ENCODE measurements around the gene HPSE2. TPM values are rescaled to one million over a fixed set of nuclear protein-coding genes. Genes with fewer than 3 reads are reported as not detected.

Gene HPSE2
- total and polyA plus RNA-seq, 2 donors (not counting 1 experiment from before 2014, with no cell fraction given) = not detected

DNA sequence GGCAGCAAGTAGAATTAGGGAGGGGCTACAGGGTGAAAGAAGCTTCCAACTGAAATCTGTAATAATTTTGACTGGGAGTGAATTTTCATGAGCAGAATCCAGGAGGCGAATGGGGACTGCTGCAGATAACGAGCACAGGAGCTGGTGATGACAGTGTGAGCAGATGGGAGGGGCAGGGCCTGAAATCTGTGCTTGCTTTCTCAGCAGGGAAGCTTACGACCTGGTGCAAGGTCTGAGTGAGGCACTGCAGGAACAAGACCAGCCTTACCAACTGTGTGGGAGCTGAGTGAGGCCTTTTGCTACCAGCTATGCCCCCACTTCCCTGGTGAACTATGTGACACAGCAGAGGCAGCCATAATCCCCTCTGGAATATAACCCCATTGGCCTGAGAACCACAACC, 109.8 kb downstream of the HPSE2 start:
- intact Hi-C loops (cut with micrococcal nuclease) = no loop called here
- H3K27ac Mint-ChIP-seq = no peak overlapping the region
- no peaks in the 10 kb centered on the region for H3K4me1 Mint-ChIP-seq

DNA sequence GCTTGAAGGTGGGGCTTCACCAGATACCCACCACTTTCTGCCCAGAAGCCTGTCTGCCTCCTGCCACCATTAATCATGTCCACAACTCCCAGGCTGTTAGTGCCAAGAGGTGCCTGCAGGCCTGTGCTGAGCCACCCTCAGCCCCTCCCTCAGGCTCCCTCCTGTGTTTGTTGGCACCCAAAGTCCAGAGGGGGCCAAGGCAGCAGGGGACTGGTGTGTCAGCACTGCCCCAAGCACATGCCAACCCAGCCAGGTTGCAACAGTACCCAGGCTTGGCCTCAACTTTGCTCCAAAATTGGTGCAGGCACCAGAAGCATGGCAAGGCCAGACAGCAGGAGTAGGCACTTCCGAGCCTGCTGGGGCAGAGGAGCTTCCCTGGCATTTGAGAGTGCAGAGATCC, 111.3 kb downstream of the HPSE2 start:
- DNase-seq (no peak), ATAC-seq (ENCODE audit: low read depth) (no peak)
- peaks cover 17% of the 10 kb centered on the region for H3K9me3 Mint-ChIP-seq (ENCODE audit: insufficient read depth)
- Histone ChIP-seq H3K27ac (ENCODE audit: low read length in 2 of 2) (no peak overlapping the region), H3K4me3 (ENCODE audit: control extremely low read depth in 1 of 5, extremely low read depth in 1 of 5, insufficient read depth in 1 of 5, low read depth in 2 of 5, low read length in 4 of 5) (no peak overlapping the region), H3K27me3 (replicated peaks in 1 of 4; ENCODE audit: control extremely low read depth in 1 of 4, control insufficient read depth in 3 of 4, insufficient read depth in 4 of 4, low read length in 3 of 4) (peaks cover 0 to 4% (median 0%) of the 10 kb centered on the region in 4 experiments), H4K20me1 (ENCODE audit: control insufficient read depth, insufficient read depth, low read length, poor library complexity, severe bottlenecking) (no peaks in the 10 kb centered on the region), H3K36me3 (replicated peaks in 1 of 2; ENCODE audit: control extremely low read depth in 1 of 2, control insufficient read depth in 1 of 2, extremely low read depth in 1 of 2, insufficient read depth in 2 of 2, low read length in 1 of 2) (no peaks in the 10 kb centered on the region), H2AFZ (ENCODE audit: insufficient read depth, low read depth, low read length, poor library complexity, severe bottlenecking) (no peak overlapping the region), H3K9ac (ENCODE audit: low read length) (no peak overlapping the region), H3K4me1 (ENCODE audit: control insufficient read depth in 2 of 2, insufficient read depth in 2 of 2, low read length in 2 of 2) (no peaks in the 10 kb centered on the region), H3K9me3 (ENCODE audit: control extremely low read depth in 1 of 3, control insufficient read depth in 2 of 3, insufficient read depth in 1 of 3, low read length in 2 of 3) (peaks cover 0 to 17% (median 2%) of the 10 kb centered on the region in 3 donors), H3K79me2 (ENCODE audit: control insufficient read depth, insufficient read depth, low read length) (no peaks in the 10 kb centered on the region), H3K4me2 (replicated peaks; ENCODE audit: low read depth, low read length, poor library complexity, severe bottlenecking) (no peak overlapping the region)
- H3K27ac Mint-ChIP-seq = no peak overlapping the region
- POLR2A ChIA-PET = no interaction called here
- no peaks in the 10 kb centered on the region for H3K4me1 Mint-ChIP-seq
- H3K4me3 Mint-ChIP-seq = no peak overlapping the region
- TF ChIP-seq EZH2 (IDR thresholded peaks at IDR 0.05; ENCODE audit: borderline replicate concordance, insufficient read depth, low read depth, low read length, poor library complexity, severe bottlenecking) = no peak
- TF ChIP-seq, protein P1, sequence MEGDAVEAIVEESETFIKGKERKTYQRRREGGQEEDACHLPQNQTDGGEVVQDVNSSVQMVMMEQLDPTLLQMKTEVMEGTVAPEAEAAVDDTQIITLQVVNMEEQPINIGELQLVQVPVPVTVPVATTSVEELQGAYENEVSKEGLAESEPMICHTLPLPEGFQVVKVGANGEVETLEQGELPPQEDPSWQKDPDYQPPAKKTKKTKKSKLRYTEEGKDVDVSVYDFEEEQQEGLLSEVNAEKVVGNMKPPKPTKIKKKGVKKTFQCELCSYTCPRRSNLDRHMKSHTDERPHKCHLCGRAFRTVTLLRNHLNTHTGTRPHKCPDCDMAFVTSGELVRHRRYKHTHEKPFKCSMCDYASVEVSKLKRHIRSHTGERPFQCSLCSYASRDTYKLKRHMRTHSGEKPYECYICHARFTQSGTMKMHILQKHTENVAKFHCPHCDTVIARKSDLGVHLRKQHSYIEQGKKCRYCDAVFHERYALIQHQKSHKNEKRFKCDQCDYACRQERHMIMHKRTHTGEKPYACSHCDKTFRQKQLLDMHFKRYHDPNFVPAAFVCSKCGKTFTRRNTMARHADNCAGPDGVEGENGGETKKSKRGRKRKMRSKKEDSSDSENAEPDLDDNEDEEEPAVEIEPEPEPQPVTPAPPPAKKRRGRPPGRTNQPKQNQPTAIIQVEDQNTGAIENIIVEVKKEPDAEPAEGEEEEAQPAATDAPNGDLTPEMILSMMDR (IDR thresholded peaks at IDR 0.05) = no peak
- 82% methylated on average over 1 of the region's 1 CpG for WGBS (ENCODE audit: insufficient coverage)
- CTCF ChIA-PET = no interaction called here
- H3K27me3 Mint-ChIP-seq = peaks cover 15% of the 10 kb centered on the region
- intact Hi-C loops (cut with micrococcal nuclease) = no loop called here

More for the DNA sequence above, 109.8 kb downstream of the HPSE2 start:
- TF ChIP-seq, protein P1 (IDR thresholded peaks at IDR 0.05) = no peak
- no peak for TF ChIP-seq EZH2 (IDR thresholded peaks at IDR 0.05; ENCODE audit: borderline replicate concordance, insufficient read depth, low read depth, low read length, poor library complexity, severe bottlenecking)
- Histone ChIP-seq H3K79me2 (ENCODE audit: control insufficient read depth, insufficient read depth, low read length) (no peaks in the 10 kb centered on the region), H3K27ac (ENCODE audit: low read length in 2 of 2) (no peak overlapping the region), H2AFZ (ENCODE audit: insufficient read depth, low read depth, low read length, poor library complexity, severe bottlenecking) (no peak overlapping the region), H3K4me2 (replicated peaks; ENCODE audit: low read depth, low read length, poor library complexity, severe bottlenecking) (no peak overlapping the region), H3K9ac (ENCODE audit: low read length) (no peak overlapping the region), H3K36me3 (replicated peaks in 1 of 2; ENCODE audit: control extremely low read depth in 1 of 2, control insufficient read depth in 1 of 2, extremely low read depth in 1 of 2, insufficient read depth in 2 of 2, low read length in 1 of 2) (no peaks in the 10 kb centered on the region), H3K4me1 (ENCODE audit: control insufficient read depth in 2 of 2, insufficient read depth in 2 of 2, low read length in 2 of 2) (no peaks in the 10 kb centered on the region), H3K27me3 (replicated peaks in 1 of 4; ENCODE audit: control extremely low read depth in 1 of 4, control insufficient read depth in 3 of 4, insufficient read depth in 4 of 4, low read length in 3 of 4) (peaks cover 0 to 4% (median 0%) of the 10 kb centered on the region in 4 experiments), H3K9me3 (ENCODE audit: control extremely low read depth in 1 of 3, control insufficient read depth in 2 of 3, insufficient read depth in 1 of 3, low read length in 2 of 3) (peaks cover 0 to 17% (median 2%) of the 10 kb centered on the region in 3 donors), H4K20me1 (ENCODE audit: control insufficient read depth, insufficient read depth, low read length, poor library complexity, severe bottlenecking) (no peaks in the 10 kb centered on the region), H3K4me3 (ENCODE audit: control extremely low read depth in 1 of 5, extremely low read depth in 1 of 5, insufficient read depth in 1 of 5, low read depth in 2 of 5, low read length in 4 of 5) (no peak overlapping the region)
- CTCF ChIA-PET = no interaction called here
- ATAC-seq (ENCODE audit: low read depth) (no peak), DNase-seq (no peak)
- Mint-ChIP-seq H3K27me3 (peaks cover 20% of the 10 kb centered on the region), H3K9me3 (ENCODE audit: insufficient read depth) (peaks cover 17% of the 10 kb centered on the region), H3K4me3 (no peak overlapping the region)
- WGBS (ENCODE audit: insufficient coverage) = 66% methylated on average over 3 of the region's 3 CpGs
- POLR2A ChIA-PET = no interaction called here
